Measurements from ENCODE around the gene SELENOK. TPM values are rescaled to one million over a fixed set of nuclear protein-coding genes. Genes with fewer than 3 reads are reported as not detected.
A peak's percentile ranks its signal among the peaks of the same experiment; 100 is the strongest.

SELENOK gene
- total and polyA plus RNA-seq, 8 donors = 16.0 to 63.6 (median 28.3) TPM

DNA sequence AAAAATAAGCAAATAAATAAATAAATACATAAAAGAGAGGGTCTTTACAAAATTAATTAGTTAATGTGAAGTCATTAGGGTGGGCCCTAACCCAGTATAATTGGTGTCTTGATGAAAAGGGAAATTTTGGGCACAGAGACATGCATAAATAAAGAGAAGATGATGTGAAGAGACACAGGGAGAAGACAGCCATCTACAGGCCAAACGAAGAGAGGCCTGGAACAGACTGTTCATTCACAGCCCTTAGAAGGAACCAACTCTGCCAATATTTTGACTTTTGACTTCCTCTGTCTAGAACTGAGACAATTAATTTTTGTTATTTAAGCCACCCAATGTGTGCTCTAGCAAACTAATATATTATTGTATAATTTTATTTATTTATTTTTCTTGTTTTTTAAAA is 29.6 kb upstream of the SELENOK start:
- peaks cover 0 to 8% (median 2%) of the 10 kb centered on the region in 4 donors for H3K27me3 ChIP-seq
- no peaks in the 10 kb centered on the region for H3K9me3 ChIP-seq
- 26 to 59% methylated on average over 1 of the region's 1 CpG for WGBS, 2 donors
- intact Hi-C loops (cut with DNase I) = no loop called here
- no peak for FAIRE-seq
- TF ChIP-seq, protein P1, sequence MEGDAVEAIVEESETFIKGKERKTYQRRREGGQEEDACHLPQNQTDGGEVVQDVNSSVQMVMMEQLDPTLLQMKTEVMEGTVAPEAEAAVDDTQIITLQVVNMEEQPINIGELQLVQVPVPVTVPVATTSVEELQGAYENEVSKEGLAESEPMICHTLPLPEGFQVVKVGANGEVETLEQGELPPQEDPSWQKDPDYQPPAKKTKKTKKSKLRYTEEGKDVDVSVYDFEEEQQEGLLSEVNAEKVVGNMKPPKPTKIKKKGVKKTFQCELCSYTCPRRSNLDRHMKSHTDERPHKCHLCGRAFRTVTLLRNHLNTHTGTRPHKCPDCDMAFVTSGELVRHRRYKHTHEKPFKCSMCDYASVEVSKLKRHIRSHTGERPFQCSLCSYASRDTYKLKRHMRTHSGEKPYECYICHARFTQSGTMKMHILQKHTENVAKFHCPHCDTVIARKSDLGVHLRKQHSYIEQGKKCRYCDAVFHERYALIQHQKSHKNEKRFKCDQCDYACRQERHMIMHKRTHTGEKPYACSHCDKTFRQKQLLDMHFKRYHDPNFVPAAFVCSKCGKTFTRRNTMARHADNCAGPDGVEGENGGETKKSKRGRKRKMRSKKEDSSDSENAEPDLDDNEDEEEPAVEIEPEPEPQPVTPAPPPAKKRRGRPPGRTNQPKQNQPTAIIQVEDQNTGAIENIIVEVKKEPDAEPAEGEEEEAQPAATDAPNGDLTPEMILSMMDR (IDR thresholded peaks at IDR 0.05) = no peak
- no peaks in the 10 kb centered on the region for H3K36me3 ChIP-seq
- no peaks in the 10 kb centered on the region for H3K4me1 ChIP-seq
- no peak overlapping the region for H3K4me3 ChIP-seq
- peak in 1 of 4 donors; percentile 37 for ATAC-seq
- no peak overlapping the region for H3K27ac ChIP-seq
- no peak for DNase-seq

DNA sequence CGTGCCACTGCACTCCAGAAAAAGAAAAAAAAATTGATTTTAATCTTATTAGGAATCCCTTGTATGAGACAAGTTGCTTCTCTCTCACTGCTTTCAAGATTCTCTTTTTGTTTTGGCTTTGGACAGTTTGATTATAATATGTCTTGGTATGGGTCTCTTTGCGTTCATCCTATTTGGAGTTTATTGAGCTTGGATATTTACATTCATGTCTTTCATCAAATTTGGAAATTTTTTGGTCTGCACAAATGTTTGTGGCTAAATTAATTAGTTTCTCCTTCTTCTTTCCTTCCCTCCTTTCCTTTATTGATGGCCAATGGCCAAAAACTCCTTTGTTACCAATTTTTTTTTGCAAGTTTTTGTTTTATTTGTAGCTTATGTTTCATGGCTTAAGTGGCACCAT is 28.1 kb upstream of the SELENOK start:
- no peaks in the 10 kb centered on the region for H3K36me3 ChIP-seq
- peaks cover 0 to 8% (median 2%) of the 10 kb centered on the region in 4 donors for H3K27me3 ChIP-seq
- no peaks in the 10 kb centered on the region for H3K4me1 ChIP-seq
- 80 to 89% methylated on average over 2 of the region's 2 CpGs for WGBS, 2 donors
- TF ChIP-seq, protein P1 (IDR thresholded peaks at IDR 0.05) = no peak
- no peak overlapping the region for H3K4me3 ChIP-seq
- no peaks in the 10 kb centered on the region for H3K9me3 ChIP-seq
- intact Hi-C loops (cut with DNase I) = no loop called here
- ATAC-seq (no peak), FAIRE-seq (no peak), DNase-seq (no peak)
- no peak overlapping the region for H3K27ac ChIP-seq

GRCh38 chr3:53913401-53913800 is 21.7 kb upstream of the SELENOK start:
- no peak overlapping the region for H3K27ac ChIP-seq
- no peak for ATAC-seq
- WGBS, 2 donors = 78 to 83% methylated on average over 8 of the region's 8 CpGs
- H3K9me3 ChIP-seq = no peaks in the 10 kb centered on the region
- FAIRE-seq = no peak
- no peak for DNase-seq
- no peaks in the 10 kb centered on the region for H3K4me1 ChIP-seq
- intact Hi-C loops (cut with DNase I) = no loop called here
- H3K36me3 ChIP-seq = no peaks in the 10 kb centered on the region
- TF ChIP-seq, protein P1 (IDR thresholded peaks at IDR 0.05) = no peak
- peaks cover 0 to 4% (median 2%) of the 10 kb centered on the region in 4 donors for H3K27me3 ChIP-seq
- no peak overlapping the region for H3K4me3 ChIP-seq

- TF ChIP-seq, protein P1 (IDR thresholded peaks at IDR 0.05) = no peak
- H3K4me1 ChIP-seq = no peaks in the 10 kb centered on the region
- H3K36me3 ChIP-seq = no peaks in the 10 kb centered on the region
- intact Hi-C loops (cut with DNase I) = no loop called here
- ATAC-seq = no peak
- WGBS, 2 donors = 41 to 42% methylated on average over 5 of the region's 5 CpGs
- no peaks in the 10 kb centered on the region for H3K9me3 ChIP-seq
- no peaks in the 10 kb centered on the region for H3K27me3 ChIP-seq
- H3K4me3 ChIP-seq = no peak overlapping the region
- DNase-seq = no peak
- H3K27ac ChIP-seq = no peak overlapping the region
- peak; percentile 32 for FAIRE-seq
These were observed 11.1 kb upstream of the SELENOK start for GRCh38 chr3:53902711-53903110.

DNA sequence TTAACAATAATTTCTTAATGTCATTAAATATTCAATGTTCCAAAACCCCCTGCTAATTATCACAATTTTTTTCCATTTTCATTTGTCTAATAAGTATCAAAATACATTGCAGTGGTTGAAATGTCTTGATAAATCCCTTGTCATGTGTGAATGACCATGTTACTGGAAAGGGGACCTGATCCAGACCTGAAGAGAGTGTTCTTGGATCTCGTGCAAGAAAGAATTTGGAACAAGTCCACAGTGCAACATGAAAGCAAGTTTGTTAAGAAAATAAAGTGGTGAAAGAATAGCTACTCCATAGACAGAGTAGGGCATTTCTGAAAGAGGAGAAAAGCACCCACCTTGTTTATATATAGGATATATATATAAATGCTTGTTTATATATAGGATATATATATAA is 10.4 kb upstream of the SELENOK start:
- FAIRE-seq = no peak
- no peak overlapping the region for H3K27ac ChIP-seq
- intact Hi-C loops (cut with DNase I) = no loop called here

More for the DNA sequence above, 10.4 kb upstream of the SELENOK start:
- ATAC-seq = no peak
- no peak for DNase-seq
- whole genome bisulfite sequencing, 2 donors = 24 to 40% methylated on average over 1 of the region's 1 CpG
- H3K36me3 ChIP-seq = no peaks in the 10 kb centered on the region
- no peaks in the 10 kb centered on the region for H3K4me1 ChIP-seq
- TF ChIP-seq, protein P1 (IDR thresholded peaks at IDR 0.05) = no peak
- H3K27me3 ChIP-seq = no peaks in the 10 kb centered on the region
- H3K4me3 ChIP-seq = no peak overlapping the region
- H3K9me3 ChIP-seq = no peaks in the 10 kb centered on the region

Measured in pancreas (tissue), 10 donors.